Measurements from ENCODE around the gene MTCH2.

The MTCH2 gene

GRCh38 chr11:47589118-47589517 is 53.2 kb downstream of the MTCH2 start:
- DNase-seq = no peak

- DNase-seq = no peak
Measured at GRCh38 chr11:47587723-47588326, 54.5 kb downstream of the MTCH2 start.

- DNase-seq = no peak
Measured at GRCh38 chr11:47587039-47587716, 55.2 kb downstream of the MTCH2 start.

GRCh38 chr11:47586098-47586855 is 56.1 kb downstream of the MTCH2 start, which contains the start of gene FAM180B:
TSS of gene FAM180B (plus strand) at chr11:47586678. CDS start at chr11:47586769, 91 bp downstream.
- DNase-seq = no peak

GRCh38 chr11:47583844-47584243 is 58.5 kb downstream of the MTCH2 start:
- no peak for DNase-seq

- DNase-seq = peak; percentile 84
Measured at GRCh38 chr11:47578524-47579494, 63.5 kb downstream of the MTCH2 start, which contains the start of the genes KBTBD4 and NDUFS3. TSS of gene KBTBD4 (minus strand) at chr11:47578970. CDS start at chr11:47578951, 19 bp downstream. TSS of gene NDUFS3 (plus strand) at chr11:47579074. CDS start at chr11:47579092, 18 bp downstream.

- DNase-seq = no peak
Measured at GRCh38 chr11:47577460-47578041, 64.8 kb downstream of the MTCH2 start.

GRCh38 chr11:47573321-47573720 is 69.0 kb downstream of the MTCH2 start:
- DNase-seq = no peak

GRCh38 chr11:47572715-47573255 is 69.6 kb downstream of the MTCH2 start:
- DNase-seq = no peak

GRCh38 chr11:47571895-47572294 is 70.5 kb downstream of the MTCH2 start:
- DNase-seq = no peak

GRCh38 chr11:47571357-47571729 is 71.0 kb downstream of the MTCH2 start:
- DNase-seq = no peak

- DNase-seq = no peak
Measured at GRCh38 chr11:47570651-47571356, 71.6 kb downstream of the MTCH2 start.

- DNase-seq = no peak
Measured at GRCh38 chr11:47569646-47570045, 72.7 kb downstream of the MTCH2 start.
